GM19397 (cell line): ENCODE results near the gene EXOC6B.

Experiments used
- ATAC-seq: cut with Tn5 transposase; IDR thresholded peaks from one replicate; pipeline ENCODE4 v1.9.1; 2021; ENCODE audit warnings: mild to moderate bottlenecking, moderate library complexity; ENCODE audit not compliant: unreplicated experiment

Gene EXOC6B

GRCh38 chr2:72293620-72294019 lies 532.2 kb downstream of the EXOC6B start:
- no peak for ATAC-seq

- ATAC-seq: no peak
Observed at GRCh38 chr2:72292433-72292832, 533.4 kb downstream of the EXOC6B start.

GRCh38 chr2:72291059-72291458 lies 534.8 kb downstream of the EXOC6B start:
- no peak for ATAC-seq

DNA sequence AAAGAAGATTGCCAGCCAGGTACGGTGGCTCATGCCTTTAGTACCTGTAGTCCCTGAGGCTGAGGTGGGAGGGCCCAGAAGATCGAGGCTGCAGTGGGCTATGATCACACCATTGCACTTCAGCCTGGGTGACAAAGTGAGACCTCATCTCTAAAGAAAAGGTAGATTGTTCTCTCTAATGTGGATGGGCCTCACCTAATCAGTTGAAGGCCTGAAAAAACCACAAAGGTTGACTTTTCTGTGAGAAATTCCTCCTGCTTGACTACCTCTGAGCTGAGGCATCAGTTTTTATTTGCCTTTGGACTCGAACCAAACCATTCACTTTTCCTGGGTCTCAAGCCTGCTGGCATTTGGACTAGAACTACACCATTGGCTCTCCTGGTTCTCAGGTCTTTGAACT lies 536.1 kb downstream of the EXOC6B start:
- ATAC-seq: no peak

- no peak for ATAC-seq
Observed at GRCh38 chr2:72289283-72289682, 536.5 kb downstream of the EXOC6B start.

GRCh38 chr2:72278046-72278445 lies 547.8 kb downstream of the EXOC6B start:
- ATAC-seq: no peak

DNA sequence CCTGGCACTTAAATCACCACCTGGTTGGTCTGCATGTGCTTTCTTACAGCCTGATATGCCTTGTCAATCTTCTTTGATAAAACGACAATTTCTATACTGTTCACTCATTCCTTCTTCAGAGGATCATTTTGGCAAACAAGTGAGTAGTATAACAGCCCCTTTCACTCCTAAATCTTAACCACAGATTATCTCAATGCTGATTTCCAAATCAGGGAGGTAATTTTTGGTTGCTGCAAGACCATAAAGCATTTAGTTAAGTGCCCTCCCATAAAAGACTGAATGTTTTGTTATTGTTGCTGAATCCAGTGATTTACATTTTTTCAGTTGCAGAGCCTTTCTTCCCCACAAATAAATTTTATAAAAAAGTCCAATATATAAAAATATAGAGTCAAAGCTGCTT lies 549.0 kb downstream of the EXOC6B start:
- no peak for ATAC-seq

GRCh38 chr2:72276356-72276755 lies 549.5 kb downstream of the EXOC6B start:
- no peak for ATAC-seq

- no peak for ATAC-seq
Observed at GRCh38 chr2:72275084-72275483, 550.7 kb downstream of the EXOC6B start.

DNA sequence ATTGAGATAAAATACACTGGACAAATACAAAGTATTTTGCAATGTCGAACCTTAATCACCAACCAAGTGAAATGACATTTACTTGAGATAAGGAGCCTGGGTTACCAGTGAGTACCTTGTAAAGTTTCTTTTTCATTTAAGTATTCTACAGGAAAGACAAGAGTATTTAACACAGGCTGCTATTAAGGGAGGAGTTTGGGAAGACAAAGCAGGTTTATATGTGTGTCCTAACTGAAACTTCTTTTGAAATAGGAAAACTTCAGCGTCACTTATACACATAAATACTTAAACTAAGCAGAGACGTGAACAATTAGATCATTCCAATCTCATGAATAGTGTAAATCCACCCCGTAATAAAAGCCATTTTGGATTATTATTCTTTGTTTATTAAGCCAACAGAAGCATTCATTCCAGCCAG lies 551.4 kb downstream of the EXOC6B start:
- no peak for ATAC-seq

GRCh38 chr2:72273384-72273783 lies 552.4 kb downstream of the EXOC6B start:
- no peak for ATAC-seq

DNA sequence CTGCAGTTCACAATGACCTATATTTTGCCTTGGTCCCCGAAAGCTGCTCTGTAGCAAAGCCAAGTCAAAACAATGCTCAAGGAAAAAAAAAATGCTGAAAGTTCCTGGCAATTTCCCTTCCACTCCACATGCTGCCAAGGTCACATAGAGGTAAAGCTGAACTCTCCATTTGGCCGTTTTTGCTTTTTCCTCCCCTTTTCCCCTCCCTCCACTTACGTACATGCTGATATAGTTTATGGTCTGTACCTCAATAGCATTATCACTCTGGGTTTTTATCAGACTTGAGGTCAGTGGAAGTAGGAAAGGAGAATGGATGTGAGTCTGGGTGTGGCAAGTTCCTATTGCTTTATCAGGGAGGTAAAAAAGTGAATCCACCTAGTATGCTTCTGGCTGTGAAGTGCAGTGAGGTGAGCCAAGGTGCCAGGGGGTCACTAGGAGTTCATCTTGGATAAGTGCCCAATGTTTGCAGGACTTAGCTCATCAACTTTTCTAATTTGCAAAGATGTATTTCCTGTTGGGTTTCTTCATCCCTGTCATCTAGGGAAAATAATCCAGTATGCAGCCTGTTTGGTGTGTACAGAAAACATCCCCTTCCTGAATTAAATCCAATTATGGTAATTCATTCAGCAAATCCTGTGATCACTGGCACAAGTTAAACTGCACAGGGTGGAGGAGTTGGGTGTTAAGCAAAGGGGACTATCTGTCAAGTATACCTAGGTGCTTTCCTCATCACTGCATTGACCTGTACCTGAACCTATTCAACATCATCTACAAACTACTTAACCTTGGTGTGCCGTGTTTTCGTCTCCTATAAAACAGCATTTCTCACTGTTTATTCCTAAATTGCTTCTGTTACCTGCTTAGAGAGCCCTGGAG lies 553.8 kb downstream of the EXOC6B start:
- ATAC-seq: no peak

GRCh38 chr2:72271276-72271614 lies 554.6 kb downstream of the EXOC6B start:
- ATAC-seq: no peak

GRCh38 chr2:72270556-72271275 lies 555.1 kb downstream of the EXOC6B start:
- ATAC-seq: no peak

DNA sequence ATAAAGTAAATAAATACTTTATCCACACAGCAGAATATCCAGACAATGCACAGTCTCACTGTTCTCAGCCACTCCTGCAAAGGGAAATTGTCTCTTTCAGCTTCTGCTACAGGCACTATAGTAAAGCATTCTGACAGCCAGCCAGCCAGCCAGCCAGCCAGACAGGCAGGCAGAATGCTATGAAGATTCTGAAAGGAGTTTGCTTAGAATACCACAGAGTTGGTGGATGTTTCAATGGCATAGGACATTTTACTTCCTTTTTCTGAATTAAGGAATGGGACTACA lies 562.1 kb downstream of the EXOC6B start:
- ATAC-seq: no peak

GRCh38 chr2:72263043-72263775 lies 562.6 kb downstream of the EXOC6B start:
- ATAC-seq: no peak

DNA sequence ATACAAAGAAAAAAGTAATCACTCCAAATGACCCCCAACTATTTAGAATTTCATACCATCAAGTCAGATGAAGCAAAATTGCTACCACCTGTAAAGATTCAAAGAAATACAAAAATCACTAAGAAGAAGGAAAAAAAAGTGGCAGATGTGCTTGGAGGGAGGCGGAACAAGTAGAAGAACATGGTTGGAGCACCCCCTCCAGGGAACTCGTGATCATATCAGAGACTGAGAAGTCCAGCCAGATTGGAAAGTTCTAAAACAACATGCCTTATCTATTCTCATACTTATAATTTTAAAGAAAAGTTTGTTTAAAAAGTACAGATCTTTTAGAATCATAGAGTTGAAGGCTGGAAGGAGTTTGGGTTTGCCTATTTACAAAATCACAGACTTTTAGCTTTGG lies 564.8 kb downstream of the EXOC6B start:
- ATAC-seq: no peak

GRCh38 chr2:72255540-72255939 lies 570.3 kb downstream of the EXOC6B start:
- ATAC-seq: no peak

GRCh38 chr2:72254831-72255451 lies 570.9 kb downstream of the EXOC6B start:
- no peak for ATAC-seq

GRCh38 chr2:72238311-72238710 lies 587.5 kb downstream of the EXOC6B start:
- no peak for ATAC-seq

DNA sequence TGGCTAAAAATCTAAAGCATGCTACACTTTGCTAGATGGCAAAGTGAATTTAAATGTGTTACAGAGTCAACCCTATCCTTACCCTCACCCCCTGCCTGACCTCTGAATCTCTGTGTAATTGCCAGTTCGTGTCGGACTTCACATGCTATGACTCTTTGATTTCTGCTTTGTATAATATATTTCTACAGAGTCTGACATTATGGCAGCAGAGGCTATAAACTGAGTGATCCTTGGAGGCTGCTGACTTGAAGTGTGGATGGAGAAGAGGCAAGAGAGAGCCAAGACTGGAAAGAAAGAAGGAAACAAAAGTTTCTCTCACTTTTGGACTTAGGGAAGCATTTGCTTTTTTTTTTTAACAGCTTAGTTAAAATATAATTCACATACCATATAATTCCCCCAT lies 588.3 kb downstream of the EXOC6B start:
- ATAC-seq: no peak
